GM19324 (cell line): ENCODE results near the gene TPPP.
"Not testable (repeated sequence)": the region's sequence is repeated elsewhere in the genome, so short reads cannot be mapped to it uniquely, and the experiment has no call there.

Experiments
- ATAC-seq: cut with Tn5 transposase; IDR thresholded peaks from one replicate; pipeline ENCODE4 v1.9.1; 2021; ENCODE audit warnings: mild to moderate bottlenecking, moderate library complexity; ENCODE audit not compliant: unreplicated experiment, low FRiP score

Gene TPPP

GRCh38 chr5:695475-695874 lies 2.3 kb upstream of the TPPP start:
- not testable (repeated sequence) for ATAC-seq

- ATAC-seq, result not testable (repeated sequence)
Measured at GRCh38 chr5:694042-694431, 885 bp upstream of the TPPP start.

- ATAC-seq, result not testable (repeated sequence)
Measured at GRCh38 chr5:692529-693041, 567 bp downstream of the TPPP start.

GRCh38 chr5:691817-692528 lies 1.2 kb downstream of the TPPP start:
- ATAC-seq, result no peak

- ATAC-seq, result not testable (repeated sequence)
Measured at GRCh38 chr5:691049-691448, 2.1 kb downstream of the TPPP start.

- not testable (repeated sequence) for ATAC-seq
Measured at GRCh38 chr5:690293-690692, 2.9 kb downstream of the TPPP start.

GRCh38 chr5:688348-689010 lies 4.7 kb downstream of the TPPP start:
- ATAC-seq, result not testable (repeated sequence)

GRCh38 chr5:686936-687335 lies 6.2 kb downstream of the TPPP start:
- ATAC-seq, result not testable (repeated sequence)

- not testable (repeated sequence) for ATAC-seq
Measured at GRCh38 chr5:686172-686523, 7.0 kb downstream of the TPPP start.

- no peak for ATAC-seq
Measured at GRCh38 chr5:685262-686171, 7.6 kb downstream of the TPPP start.

GRCh38 chr5:684751-685216 lies 8.4 kb downstream of the TPPP start:
- no peak for ATAC-seq

- ATAC-seq, result no peak
Measured at GRCh38 chr5:683551-684481, 9.3 kb downstream of the TPPP start.

- ATAC-seq, result not testable (repeated sequence)
Measured at GRCh38 chr5:682651-683358, 10.3 kb downstream of the TPPP start.

- ATAC-seq, result not testable (repeated sequence)
Measured at GRCh38 chr5:682216-682615, 10.9 kb downstream of the TPPP start.

GRCh38 chr5:681317-682191 lies 11.6 kb downstream of the TPPP start:
- not testable (repeated sequence) for ATAC-seq

GRCh38 chr5:680836-681235 lies 12.3 kb downstream of the TPPP start:
- not testable (repeated sequence) for ATAC-seq

- ATAC-seq, result not testable (repeated sequence)
Measured at GRCh38 chr5:680118-680795, 12.9 kb downstream of the TPPP start.
